Renal pelvis (tissue), 4 donors: Measurements from ENCODE around the gene C1QTNF12. TPM values are rescaled to one million over a fixed set of nuclear protein-coding genes. Genes with fewer than 3 reads are reported as not detected.

Experiments used
- DNase-seq: peaks from one replicate; pipeline ENCODE4 v3.0.0-alpha.2; 2013
- polyA plus RNA-seq, 3 donors: library from polyadenylated mRNA; unstranded; fragments of 120-200 nt; gene quantifications; one replicate each; pipeline ENCODE4 v1.2.1, GENCODE V29; 2013; ENCODE audit not compliant: insufficient read length in 3 of 3

Gene C1QTNF12
- polyA plus RNA-seq, 3 donors: 13.8 to 18.4 (median 13.8) TPM

DNA sequence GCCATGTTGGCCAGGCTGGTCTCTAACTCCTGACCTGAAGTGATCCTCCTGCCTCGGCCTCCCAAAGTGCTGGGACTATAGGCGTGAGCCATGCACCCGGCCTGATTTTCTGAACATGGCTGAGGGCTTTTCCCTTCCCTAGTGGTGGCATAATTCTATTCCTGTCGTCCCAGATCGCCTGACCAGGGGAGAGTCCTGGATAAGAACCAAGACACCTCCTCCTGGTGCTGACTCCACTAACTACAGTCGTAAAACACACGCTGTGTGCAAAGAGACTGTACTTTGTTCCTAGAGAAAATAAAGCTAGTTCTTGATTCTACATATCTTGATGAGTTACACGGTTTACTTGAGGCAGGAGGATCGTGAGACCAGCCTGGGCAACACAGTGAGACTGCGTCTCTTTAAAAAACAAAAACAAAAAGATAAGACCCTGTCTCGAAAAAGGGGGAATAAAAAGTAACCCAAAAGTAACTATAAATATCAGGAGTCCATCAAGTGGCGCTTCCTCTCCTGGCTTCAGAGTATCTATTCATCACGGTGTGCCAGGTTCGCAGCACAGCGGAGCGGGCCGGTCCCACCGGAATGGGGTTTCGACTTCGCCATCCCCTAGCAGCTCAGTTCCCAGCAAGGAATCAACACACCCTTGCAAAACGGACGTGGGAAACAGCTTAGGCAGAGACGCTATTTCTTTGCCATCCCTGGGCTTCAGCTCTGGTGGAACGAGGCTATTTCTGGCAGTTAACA, 15.7 kb downstream of the C1QTNF12 start:
- no peak for DNase-seq

DNA sequence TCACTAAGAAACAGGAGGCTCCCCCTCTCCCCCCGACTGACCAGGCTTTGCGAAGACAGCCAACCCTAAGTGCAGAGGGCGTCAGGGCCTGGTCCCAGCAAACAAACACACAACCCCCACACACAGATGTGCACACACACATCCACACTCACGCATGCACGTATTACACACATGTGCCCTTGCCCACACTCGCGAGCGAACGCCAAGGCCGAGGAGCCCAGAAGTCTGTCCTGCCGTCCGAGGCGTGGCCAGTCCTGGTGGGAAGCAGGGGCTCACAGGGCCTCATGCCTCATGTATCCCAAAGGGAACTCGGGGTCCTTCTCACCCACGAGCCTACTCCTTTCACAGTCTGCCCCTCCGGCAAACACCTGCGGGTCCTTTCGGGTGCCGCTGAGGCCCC, 16.8 kb downstream of the C1QTNF12 start:
- no peak for DNase-seq

DNA sequence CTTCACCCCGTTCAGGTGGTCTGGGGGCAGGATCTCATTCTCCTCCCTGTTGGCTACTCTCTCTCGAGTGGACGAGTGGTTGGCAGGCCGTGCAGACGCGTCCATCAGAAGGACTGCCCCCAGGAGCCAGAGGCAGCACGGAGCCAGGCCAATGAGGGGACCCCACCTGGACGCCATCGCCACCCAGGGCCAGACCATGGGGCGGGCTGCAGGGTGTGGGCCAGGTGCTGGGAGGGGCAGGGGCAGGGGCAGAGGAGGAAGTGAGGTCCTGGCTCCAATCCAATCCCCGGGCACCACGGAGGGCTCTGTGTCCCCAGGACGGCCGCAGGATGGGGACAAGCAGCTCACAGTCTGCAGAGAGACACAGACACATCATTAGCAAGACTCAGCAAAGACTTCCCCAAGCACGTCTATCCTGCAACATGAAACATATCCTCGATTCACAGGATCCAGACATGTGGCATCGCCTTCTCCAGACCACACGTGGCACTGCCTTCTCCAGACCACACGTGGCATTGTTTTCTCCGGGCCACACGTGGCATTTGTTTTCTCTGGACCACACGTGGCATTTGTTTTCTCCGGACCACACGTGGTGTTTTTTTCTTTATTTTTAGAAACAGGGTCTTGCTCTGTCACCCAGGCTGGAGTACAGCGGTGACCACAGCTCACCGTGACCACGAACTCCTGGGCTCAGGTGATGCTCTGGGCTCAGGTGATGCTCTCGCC, 17.8 kb downstream of the C1QTNF12 start:
- no peak for DNase-seq

DNA sequence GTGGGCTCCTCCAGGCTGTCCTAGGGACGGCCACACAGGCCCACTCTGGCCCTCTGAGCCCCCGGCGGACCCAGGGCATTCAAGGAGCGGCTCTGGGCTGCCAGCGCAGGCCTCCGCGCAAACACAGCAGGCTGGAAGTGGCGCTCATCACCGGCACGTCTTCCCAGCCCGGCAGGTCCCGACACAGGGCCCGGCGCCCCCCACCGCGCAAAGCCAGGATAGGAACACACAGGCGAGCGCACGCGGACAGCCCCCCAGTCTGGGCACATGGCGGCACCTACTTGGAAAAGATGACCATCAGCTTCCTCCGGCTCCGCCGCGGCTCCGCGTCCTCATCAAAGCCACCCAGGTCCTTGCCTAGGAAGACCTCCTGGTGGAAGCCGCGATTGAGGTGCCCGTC, 18.3 kb downstream of the C1QTNF12 start:
- no peak for DNase-seq

DNA sequence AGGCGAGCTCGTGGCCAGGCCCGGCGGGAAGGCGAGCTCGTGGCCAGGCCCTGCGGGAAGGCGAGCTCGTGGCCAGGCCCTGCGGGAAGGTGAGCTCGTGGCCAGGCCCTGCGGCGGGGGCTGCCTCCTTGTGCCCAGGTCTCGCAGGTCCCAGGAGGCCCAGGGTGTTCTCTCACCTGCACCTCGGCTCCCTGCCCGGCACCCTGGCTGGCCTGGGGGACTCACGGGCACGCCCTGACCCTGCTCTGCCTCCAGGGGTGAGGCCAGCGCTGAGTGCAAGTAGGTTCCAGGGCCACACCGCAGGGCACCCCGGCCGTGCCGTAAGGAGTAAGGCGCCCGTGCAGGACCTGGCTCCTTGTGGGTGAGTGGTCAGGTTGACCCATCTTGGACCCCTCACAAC, 19.1 kb downstream of the C1QTNF12 start:
- no peak for DNase-seq

DNA sequence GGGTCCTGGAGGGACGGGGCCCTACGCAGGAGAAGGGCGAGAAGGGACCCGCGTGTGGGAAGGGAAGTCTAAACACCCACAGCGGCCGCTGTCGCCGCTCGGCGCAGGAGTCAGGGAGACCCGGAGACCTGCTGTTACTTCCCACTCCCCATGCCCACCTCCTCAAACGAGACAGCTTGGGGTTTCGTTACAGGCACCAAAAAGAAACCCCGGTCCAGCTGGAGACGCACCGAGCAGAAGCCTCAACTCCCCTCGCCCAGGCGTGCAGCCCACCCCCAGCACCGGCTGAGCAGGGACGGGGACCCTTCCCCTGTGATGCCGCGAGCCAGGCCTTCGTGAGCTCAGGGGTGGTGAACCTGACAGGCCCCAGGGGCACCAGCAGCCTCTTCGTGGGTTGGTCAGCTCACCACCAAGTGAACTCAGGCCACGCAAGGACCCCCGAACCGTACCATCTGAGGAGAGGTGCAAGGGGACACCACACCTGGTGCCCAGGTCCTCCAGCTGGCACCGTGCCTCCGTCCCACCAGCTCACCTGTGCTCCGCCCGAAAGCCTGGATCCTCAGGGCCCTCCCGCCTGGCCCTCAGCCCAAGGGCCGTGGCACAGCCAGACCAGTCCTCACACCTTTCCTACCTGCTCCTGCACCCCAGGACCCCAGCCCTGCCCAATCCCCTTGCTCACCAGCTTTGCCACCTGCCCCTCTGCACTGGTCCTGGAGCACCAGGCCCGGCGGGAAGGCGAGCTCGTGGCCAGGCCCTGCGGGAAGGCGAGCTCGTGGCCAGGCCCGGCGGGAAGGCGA, 19.8 kb downstream of the C1QTNF12 start:
- no peak for DNase-seq

DNA sequence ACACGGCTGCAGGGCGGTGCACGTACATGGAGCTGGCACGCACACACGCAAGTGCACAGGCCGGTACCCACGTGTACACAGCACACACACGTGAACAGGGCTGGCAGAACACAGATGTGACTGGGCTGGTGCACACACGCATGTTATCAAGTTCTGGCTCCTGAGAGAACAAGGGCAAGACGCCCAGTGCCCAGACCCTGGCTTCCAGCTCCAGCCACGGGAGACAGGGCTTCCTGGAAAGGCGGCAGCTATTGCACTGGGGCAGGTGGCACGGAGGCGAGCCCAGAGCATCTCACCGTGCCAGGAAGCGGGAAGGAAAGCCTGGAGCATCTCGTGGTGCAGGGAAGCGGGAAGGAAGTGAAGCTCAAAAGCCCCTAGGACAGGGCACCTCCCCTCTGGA, 20.6 kb downstream of the C1QTNF12 start:
- no peak for DNase-seq

DNA sequence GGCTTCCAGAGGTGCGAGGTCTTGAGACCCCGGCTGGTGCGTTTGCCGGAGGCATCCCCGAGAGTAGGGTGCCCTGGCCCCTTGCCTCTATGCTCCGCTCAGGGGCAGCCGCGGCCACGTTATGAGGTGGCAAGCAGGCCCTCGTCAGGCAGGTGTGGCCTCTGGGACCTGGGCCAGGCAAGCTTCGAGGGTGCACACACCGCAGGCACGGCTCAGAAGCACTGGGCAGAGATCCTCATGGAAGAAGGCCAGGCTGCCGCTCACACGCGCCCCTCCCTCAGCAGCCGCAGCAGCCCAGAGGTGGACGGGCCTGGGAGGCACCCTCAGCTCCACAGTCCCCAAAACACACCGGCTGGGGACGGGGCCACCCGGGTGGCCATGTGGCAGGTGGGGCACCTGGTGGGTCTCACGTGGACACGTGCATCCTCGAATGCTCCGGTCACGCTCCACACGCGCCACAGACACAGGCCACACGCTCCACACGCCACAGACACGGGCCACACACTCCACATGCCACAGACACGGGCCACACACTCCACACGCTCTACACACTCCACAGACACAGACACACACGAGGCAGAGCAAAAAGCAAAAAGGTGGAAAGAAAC, 21.2 kb downstream of the C1QTNF12 start:
- DNase-seq: no peak

DNA sequence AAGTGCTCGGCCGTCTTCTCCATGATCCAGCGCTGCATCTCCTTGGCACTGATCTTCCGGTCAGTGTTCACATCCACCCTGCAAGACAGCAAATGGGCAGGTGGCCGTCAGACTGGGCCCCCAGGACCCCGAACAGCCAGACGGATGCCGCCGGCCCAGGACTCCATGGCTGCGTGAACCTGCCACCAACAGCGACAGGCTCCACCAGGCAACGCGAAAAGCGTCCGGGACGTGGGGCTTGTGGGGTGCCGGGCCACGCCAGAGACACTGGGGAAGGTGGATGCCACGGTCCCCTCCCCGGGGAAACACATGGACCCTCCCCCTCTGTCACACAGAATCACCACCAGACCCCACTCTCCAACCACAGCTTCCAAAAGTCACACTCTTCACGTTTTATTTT, 22.6 kb downstream of the C1QTNF12 start:
- no peak for DNase-seq

DNA sequence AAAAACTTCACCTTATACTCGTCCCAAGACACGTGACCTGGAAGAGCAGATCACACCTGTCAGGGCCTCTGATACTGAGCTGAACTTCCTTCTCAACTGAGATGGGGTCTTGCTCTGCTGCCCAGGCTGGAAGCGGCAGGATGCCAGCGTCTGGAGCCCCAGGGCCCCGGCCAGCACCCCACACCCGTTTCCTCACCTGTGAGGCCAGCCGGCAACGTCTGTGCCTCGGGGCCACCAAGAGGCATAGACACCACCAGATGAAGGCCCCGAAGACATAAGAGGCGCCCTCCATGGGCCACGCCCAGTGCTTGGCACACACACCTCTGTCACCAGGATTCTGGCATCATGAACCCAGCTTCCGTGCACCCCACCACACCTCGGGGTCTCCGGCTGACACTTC, 23.2 kb downstream of the C1QTNF12 start:
- no peak for DNase-seq

DNA sequence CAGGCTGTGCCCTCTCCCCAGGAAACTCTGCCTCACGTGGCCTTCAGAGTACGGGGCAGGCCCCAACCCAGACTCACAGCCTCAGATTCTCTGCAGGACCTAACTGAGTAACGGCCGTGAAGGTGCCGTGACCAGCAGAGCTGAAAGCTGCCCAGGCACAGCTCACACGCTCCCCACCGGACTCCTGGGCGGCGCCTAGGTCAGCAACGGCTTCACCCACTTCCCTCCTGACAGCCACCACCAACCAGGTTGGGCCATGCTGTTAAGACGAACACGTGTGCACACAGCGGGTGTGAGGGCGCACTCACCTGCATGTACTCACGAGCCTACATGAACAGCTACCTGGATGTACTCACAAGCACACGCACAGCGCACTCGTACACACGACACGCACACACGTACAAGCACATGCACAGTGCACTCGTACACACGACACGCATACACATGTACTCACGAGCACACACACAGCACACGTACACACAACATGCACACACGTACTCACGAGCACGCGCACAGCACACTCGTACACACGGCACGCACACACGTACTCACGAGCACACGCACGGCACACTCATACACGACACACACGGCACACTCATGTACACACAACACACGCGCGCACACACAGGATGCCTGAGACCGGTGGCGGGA, 23.8 kb downstream of the C1QTNF12 start:
- DNase-seq: no peak

DNA sequence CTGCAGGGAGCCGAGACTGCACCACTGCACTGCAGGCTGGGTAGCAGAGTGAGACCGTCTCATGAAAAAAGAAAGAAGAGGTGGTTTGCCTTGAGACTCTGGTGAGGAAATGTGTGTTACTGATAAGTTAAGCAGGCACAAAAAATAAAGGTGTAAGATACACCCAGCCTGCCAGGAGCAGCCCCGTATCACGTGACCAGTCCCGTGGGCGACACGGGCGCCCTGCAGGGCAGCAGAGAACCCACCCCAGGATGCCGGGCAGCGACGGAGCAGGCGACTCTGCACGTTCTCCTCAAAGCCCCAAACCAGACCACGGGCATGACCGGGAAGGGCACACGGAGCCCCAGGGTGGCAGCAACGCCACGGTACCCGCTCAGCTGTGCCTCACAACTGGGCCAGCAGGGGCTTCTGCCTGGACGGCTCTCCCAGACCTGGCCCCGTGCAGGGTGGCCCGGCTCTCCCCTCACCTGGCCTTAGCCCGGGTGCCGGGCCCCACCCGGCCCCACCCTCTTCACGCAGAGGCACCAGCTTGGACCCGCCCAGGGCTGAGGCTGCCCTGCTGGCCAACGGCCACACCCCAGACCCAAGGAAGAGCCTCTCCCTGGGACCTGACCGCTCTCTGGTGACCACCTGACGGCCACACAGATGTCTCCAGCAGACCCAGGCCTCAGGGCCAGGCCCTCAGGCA, 24.5 kb downstream of the C1QTNF12 start:
- no peak for DNase-seq

DNA sequence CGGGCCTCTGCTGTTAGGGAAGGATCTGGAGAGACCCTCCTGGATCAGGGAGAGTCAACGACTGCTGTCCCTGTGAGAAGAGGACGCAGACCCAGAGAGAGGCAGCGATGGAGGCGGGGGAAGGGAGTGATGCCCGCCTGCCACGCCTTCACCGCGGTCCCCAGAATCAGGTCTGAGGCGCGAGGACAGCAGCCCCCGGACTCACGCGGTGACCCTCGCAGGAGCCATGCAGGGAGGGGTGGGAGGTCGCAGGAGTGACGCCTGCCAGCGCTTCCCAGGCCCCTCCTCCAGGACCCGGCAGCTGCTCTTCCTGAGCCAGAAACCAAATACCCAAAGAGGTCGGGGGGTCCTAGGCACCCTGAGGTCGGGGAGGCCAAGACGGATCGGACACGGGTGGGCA, 26.3 kb downstream of the C1QTNF12 start:
- DNase-seq: no peak

DNA sequence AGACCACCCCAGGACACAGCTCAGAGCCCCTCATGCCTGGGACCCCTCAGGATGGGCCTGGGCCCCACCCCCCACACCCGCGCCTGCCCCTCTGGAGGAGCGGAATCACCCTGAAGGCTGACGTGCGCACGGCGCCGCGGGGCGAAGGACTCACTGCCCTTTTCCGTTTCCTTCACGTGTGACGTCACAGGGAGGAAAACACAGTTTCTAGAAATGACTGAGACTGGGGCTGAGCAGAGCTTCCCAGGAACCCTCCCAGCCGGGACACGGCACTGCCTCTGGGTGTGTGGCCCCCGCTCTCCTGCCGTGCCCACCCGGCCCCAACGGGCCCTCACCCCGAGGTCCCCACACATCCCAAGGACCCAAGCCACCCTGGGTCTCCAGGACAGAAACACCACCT, 27.2 kb downstream of the C1QTNF12 start:
- no peak for DNase-seq

DNA sequence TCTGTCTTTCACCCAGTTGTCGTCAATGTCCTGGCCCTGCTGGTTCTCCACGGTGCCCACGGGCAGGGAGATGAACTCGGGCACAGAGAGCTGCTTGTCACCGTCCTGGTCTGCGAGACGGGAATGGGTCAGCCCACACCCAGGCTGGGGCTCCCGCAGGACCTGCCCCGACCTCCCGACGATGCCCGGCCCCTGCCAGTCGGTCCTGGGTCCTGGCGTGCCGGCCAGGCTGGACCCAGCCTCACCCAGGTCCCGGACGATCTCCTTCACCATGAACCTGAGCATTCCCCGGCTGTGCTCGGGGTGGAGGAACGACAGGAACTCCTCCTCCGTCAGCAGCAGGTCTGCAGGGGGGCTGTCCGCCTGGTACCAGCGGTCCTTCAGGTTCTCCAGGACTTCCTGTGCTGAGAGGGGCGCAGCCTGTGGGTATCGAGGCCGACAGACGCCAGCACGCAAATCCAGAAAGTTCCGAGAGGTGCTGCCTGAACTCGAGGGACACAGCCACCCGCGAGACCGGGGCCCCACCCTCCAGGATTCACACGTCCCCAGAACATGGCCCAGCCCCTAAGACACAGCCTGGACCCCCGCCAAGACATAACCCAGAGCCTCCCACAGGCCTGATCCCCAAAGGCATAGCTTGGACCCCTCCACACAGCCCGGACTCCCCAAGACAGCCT, 27.9 kb downstream of the C1QTNF12 start:
- no peak for DNase-seq

DNA sequence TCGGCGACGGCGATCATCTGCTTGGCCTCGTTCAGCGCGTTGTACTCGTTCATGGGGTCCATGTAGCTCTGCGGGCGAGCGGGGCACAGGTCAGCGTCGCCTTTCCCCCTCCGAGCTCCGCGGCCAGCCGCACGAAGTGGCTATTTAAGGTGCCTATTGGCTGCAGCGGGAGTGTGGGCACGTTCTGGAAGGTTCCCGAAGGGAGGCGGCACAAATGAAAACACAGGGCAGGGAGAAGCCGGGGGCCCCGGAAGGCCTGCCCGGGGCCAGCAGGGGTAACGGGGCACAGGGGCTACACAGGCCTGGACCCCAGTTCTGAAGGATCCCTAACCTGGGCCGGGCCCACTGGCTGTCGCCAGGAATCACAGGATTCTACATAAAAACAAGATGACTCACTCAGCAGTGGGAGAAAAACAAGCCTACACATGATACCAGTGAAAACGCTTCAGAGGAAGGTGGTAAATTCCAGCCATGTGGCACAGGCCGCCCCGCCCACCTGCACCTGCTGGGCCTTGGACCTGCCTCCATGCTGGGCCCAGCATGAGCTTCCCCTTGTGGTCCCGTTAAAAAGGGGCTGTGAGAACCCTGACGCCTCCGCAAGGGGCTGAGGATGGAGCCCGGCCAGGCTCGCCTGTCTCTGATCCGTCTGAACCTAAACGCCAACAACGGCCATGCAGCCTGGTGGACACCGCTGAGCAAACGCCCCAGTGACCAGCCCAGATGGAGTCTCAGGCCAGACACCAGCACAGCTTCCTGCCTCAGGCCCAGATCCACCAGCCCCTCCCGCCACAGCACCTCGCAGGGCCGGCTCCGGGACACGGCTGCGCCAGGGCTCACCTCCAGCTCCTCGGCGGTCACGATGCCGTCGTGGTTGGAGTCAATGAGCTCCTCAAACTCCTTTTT, 28.6 kb downstream of the C1QTNF12 start:
- no peak for DNase-seq

DNA sequence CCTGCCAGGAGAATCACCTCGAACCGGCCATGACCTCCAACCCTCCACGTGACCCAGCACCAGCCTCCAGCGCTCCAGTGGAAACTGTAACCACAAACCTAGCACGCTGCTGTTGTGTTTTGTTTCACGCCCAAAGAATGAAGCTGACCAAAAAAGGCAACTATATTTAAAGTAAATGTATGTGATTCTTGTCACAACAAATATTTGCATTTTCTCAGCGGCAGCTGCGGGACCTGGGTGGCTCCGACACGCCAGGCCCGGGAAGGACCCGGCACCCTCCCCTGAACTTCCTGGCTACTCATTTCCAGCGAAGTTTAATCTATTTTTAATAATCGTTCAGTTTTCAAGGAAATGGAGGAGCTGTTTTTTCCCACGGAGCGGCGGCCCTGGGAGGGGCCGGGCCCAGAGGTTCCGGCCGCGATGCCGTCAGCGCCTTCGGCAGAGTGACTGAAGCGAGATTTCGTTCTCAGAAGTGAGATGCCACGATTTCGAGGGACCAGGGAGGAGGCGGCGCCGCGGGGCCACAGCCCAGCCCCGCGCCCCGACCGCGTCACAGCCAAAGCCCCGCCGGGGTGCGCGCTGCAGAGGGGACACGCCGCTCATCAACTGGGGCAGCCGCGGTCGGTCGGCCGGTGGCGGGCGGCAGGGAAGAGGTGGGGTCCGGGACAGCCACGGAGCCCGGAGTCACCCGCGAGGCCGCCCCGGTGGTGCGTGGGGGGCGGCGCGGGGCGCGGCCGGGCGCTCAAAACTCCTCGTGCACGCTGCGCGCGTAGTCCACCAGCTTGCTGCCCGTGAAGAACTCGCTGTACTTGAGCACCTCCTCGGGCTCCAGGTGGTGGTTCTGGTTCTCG, 29.5 kb downstream of the C1QTNF12 start:
- no peak for DNase-seq

DNA sequence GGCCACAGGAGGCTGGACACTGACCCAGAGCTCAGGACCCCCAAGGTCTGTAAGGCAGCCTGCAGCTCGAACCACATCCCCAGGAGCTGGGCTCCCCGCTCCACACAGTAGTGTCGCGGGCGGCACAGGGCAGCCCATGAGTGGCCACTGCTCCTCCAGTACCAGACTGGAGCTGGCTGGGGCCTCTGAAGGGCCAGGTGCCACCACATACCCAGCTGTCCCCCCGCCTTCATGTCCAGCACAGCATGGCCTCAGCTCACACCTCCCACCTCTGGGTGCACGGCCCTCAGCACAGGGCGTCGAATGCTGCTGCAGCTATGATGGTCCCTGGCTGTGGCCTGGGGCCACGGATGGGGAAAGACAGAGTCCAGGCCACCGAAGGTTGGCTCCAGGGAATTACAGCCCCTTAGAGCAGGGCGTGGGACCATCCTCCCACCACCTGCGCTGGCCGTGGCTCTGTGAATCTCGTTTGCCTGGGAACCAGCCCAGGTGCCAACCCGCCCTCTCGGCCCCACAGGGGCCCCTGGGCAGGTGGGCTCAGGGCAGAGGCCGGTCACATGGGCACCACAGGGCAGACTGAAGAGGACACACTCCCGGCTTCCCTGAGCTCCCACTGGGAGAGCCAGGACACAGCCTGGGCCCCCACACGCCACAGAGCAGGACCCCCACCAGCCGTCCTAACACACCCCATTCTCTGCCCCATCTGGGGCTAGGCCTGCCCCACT, 30.5 kb downstream of the C1QTNF12 start:
- no peak for DNase-seq
